ENCODE data around the gene LTBP3. TPM values are rescaled to one million over a fixed set of nuclear protein-coding genes. Genes with fewer than 3 reads are reported as not detected.

The LTBP3 gene
- total RNA-seq, 1 experiment from 2014 or later: 22.9 TPM

- no peak overlapping the region for H3K4me3 ChIP-seq
- no peak overlapping the region for H3K27ac ChIP-seq
- no peaks in the 10 kb centered on the region for H3K9me3 ChIP-seq (replicated peaks)
- peaks cover 16% of the 10 kb centered on the region for H3K36me3 ChIP-seq
- no peaks in the 10 kb centered on the region for H3K27me3 ChIP-seq (replicated peaks)
- no peak for DNase-seq (ENCODE audit: low read depth in 1 of 2, low spot score in 2 of 2)
- peaks cover 2% of the 10 kb centered on the region for H3K4me1 ChIP-seq (replicated peaks)
These were observed 9.1 kb downstream of the LTBP3 start for GRCh38 chr11:65549096-65549495.

- Histone ChIP-seq H3K36me3 (peaks cover 16% of the 10 kb centered on the region), H3K4me3 (no peak overlapping the region), H3K27me3 (replicated peaks) (no peaks in the 10 kb centered on the region), H3K27ac (no peak overlapping the region), H3K4me1 (replicated peaks) (no peaks in the 10 kb centered on the region), H3K9me3 (replicated peaks) (no peaks in the 10 kb centered on the region)
- DNase-seq (ENCODE audit: low read depth in 1 of 2, low spot score in 2 of 2): no peak
These were observed 9.8 kb downstream of the LTBP3 start for GRCh38 chr11:65548395-65548794.

- Histone ChIP-seq H3K27ac (no peak overlapping the region), H3K36me3 (peaks cover 14% of the 10 kb centered on the region), H3K9me3 (replicated peaks) (no peaks in the 10 kb centered on the region), H3K27me3 (replicated peaks) (no peaks in the 10 kb centered on the region), H3K4me1 (replicated peaks) (no peaks in the 10 kb centered on the region), H3K4me3 (no peak overlapping the region)
- no peak for DNase-seq (ENCODE audit: low read depth in 1 of 2, low spot score in 2 of 2)
These were observed 10.6 kb downstream of the LTBP3 start for GRCh38 chr11:65547446-65548125.

DNA sequence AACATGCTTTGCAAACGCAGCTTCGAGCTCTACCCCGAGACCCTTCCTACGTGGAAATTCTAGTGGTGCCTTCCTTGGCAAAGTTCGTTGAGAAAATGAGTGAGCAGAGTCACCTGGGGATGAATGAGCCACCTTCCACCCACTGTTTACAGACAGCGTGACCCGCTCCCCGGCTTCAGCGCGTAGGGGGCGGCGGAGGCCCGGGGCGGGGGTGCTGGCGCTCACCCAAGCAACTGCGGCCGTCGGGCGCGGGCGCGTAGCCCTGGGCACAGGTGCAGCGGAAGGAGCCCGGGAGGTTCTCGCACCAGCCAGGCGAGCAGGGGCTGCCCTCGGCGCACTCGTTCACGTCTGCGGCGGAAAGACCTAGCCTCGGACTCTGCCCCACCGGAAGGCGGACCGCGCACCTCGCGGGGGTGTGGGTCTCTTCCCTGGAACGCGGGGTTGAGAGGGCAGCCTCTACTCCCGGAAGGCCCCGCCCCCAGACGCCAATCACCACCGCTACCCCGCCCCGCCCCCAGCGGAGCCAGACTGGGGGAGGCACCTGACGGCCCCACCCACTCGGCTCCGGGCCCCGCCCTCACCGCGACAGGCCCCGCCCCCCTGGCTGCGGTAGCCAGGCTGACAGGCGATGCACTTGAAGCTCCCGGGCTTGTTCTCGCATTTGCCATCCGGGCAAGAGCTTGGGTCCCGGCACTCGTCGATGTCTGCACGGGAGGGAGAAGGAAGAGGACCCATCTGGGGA, 11.8 kb downstream of the LTBP3 start:
- Histone ChIP-seq H3K4me3 (no peak overlapping the region), H3K4me1 (replicated peaks) (peaks cover 2% of the 10 kb centered on the region), H3K9me3 (replicated peaks) (no peaks in the 10 kb centered on the region), H3K27me3 (replicated peaks) (no peaks in the 10 kb centered on the region), H3K36me3 (peaks cover 6% of the 10 kb centered on the region), H3K27ac (no peak overlapping the region)
- peak in 1 of 2 experiments; percentile 69 for DNase-seq (ENCODE audit: low read depth in 1 of 2, low spot score in 2 of 2)

GRCh38 chr11:65545853-65546216, 12.3 kb downstream of the LTBP3 start:
- no peak for DNase-seq (ENCODE audit: low read depth in 1 of 2, low spot score in 2 of 2)
- Histone ChIP-seq H3K27ac (no peak overlapping the region), H3K4me3 (no peak overlapping the region), H3K4me1 (replicated peaks) (peaks cover 8% of the 10 kb centered on the region), H3K27me3 (replicated peaks) (no peaks in the 10 kb centered on the region), H3K36me3 (peaks cover 4% of the 10 kb centered on the region), H3K9me3 (replicated peaks) (no peaks in the 10 kb centered on the region)

- no peak overlapping the region for H3K4me3 ChIP-seq
- no peak for DNase-seq (ENCODE audit: low read depth in 1 of 2, low spot score in 2 of 2)
- peaks cover 19% of the 10 kb centered on the region for H3K4me1 ChIP-seq (replicated peaks)
- H3K36me3 ChIP-seq: peaks cover 29% of the 10 kb centered on the region
- 0 out of 2 replicates have a peak, but pooled peaks cover 3% of the 10 kb centered on the region for H3K9me3 ChIP-seq (replicated peaks)
- no peak overlapping the region for H3K27ac ChIP-seq
- no peaks in the 10 kb centered on the region for H3K27me3 ChIP-seq (replicated peaks)
These were observed 15.3 kb downstream of the LTBP3 start for GRCh38 chr11:65542738-65543390.

DNA sequence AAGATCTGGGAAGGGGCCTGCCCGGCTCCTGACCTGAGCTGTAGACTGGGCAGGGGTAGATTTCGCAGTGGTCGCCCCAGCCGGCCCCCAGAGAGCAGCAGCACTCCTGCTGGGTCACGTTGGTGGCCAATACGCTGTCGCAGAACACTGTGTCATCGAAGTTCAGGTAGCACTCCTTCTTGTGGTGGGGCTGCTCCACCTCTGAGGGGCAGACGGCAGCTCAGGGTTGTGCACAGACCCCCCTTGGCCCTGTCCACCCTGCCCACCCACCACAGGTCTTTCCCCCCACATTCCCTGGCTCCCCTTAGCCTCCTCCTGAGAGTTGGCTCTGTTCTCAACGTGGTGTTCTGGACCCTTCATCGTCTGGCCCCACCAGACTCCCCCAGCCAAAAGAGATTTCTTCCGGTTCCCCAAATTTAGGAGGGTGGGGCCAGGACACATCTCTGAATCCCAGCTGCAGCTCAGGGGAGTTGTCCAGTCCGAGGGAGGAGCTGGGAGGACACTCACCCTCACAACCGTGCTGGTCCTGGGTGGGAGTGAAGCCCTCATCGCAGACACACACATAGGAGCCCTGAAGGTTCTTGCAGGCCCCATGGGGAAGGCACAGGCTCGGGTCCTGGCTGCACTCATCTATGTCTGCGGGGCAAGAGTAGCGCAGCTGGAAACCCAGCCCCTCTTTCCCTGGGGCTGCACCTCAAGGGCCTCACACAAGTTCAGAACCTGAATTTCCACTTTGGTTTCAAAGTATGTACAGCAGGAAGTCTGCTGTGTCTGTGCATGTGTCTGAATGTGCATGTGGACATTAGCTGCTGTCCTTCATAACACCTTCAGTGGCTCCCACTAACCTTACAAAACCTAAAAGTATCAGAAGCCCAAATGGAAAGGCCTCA, 16.8 kb downstream of the LTBP3 start:
- Histone ChIP-seq H3K4me3 (peak overlapping the region; percentile 48), H3K27me3 (replicated peaks) (no peaks in the 10 kb centered on the region), H3K27ac (peak overlapping the region; percentile 13; the same call in 1 of the 2 replicates), H3K9me3 (replicated peaks) (0 out of 2 replicates have a peak, but pooled peaks cover 3% of the 10 kb centered on the region), H3K4me1 (replicated peaks) (peaks cover 19% of the 10 kb centered on the region), H3K36me3 (peaks cover 39% of the 10 kb centered on the region)
- DNase-seq (ENCODE audit: low read depth in 1 of 2, low spot score in 2 of 2): no peak

GRCh38 chr11:65540290-65541092, 17.7 kb downstream of the LTBP3 start:
- H3K27me3 ChIP-seq (replicated peaks): no peaks in the 10 kb centered on the region
- H3K4me3 ChIP-seq: peak overlapping the region; percentile 48
- H3K4me1 ChIP-seq (replicated peaks): peaks cover 19% of the 10 kb centered on the region
- 0 out of 2 replicates have a peak, but pooled peaks cover 3% of the 10 kb centered on the region for H3K9me3 ChIP-seq (replicated peaks)
- H3K36me3 ChIP-seq: peaks cover 47% of the 10 kb centered on the region
- no peak overlapping the region for H3K27ac ChIP-seq
- peak; percentile 94 to 99 for DNase-seq (ENCODE audit: low read depth in 1 of 2, low spot score in 2 of 2)

DNA sequence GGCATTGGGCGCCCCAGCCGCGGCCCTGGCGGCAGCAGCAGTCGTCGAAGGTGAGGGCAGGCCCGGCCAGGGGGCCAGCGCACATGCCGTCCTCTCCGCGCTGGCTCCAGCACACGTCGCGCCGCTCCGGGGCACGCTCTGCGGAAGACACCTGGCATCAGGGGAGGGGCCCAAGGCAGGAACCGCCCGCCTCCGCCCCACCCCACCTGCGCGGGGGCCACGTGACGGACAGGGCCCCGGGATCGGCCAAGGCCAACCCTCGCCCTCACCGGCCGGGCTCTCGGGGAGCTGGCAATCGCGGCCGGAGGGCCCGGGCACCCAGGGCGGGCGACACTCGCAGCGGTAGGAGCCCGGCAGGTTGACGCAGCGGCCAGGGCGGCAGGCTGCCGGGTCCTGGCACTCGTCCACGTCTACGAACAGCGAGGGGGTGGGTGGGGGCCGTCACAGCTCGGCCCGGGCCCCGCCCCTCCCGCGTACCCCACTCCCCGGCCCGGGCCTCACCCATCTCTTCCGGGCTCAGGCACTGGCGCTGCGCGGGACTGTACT, 18.3 kb downstream of the LTBP3 start:
- peak overlapping the region; percentile 48 for H3K4me3 ChIP-seq
- no peak overlapping the region for H3K27ac ChIP-seq
- H3K9me3 ChIP-seq (replicated peaks): 0 out of 2 replicates have a peak, but pooled peaks cover 3% of the 10 kb centered on the region
- DNase-seq (ENCODE audit: low read depth in 1 of 2, low spot score in 2 of 2): no peak
- peaks cover 19% of the 10 kb centered on the region for H3K4me1 ChIP-seq (replicated peaks)
- no peaks in the 10 kb centered on the region for H3K27me3 ChIP-seq (replicated peaks)
- H3K36me3 ChIP-seq: peaks cover 54% of the 10 kb centered on the region

DNA sequence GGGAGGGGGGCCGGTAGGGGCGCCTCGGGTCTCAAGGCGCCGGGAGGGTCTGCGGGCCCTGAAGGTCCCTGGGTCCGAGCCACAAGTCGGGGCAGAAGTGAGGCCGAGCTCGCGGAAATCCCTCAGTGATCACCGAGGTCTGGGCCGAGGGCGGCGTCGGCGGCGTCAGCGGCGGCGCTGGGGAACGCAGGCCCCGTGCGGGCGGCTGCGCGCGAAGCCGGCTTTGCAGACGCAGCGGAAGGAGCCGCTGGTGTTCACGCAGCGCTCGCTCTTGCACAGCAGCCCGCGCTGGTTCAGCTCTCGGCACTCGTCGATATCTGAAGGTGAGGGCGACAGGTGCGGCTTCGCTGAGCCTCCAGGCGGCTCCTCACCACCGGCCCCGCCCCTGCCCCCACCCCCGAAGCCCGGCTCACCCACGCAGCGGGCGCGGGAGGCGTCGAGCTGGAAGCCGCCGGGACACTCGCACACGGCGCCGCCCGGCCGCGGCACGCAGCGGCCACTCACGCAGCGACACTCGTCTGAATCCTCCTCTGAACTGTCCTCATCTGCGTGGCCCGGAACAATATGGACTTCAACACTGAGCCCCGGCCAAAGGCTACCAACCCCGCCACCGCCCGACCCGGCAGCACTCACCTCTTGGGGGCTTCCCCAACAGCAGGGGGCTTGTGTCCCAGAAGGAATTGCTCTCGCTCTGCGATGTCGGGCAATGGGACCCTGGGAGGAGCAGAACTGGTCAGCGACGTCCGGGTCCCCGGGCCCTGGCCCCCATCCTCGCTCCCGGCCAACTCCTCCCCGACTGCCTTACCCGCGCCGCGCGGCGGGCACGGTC, 19.0 kb downstream of the LTBP3 start:
- no peak overlapping the region for H3K27ac ChIP-seq
- peaks cover 19% of the 10 kb centered on the region for H3K4me1 ChIP-seq (replicated peaks)
- DNase-seq (ENCODE audit: low read depth in 1 of 2, low spot score in 2 of 2): no peak
- no peak overlapping the region for H3K4me3 ChIP-seq
- H3K36me3 ChIP-seq: peaks cover 60% of the 10 kb centered on the region
- 0 out of 2 replicates have a peak, but pooled peaks cover 3% of the 10 kb centered on the region for H3K9me3 ChIP-seq (replicated peaks)
- no peaks in the 10 kb centered on the region for H3K27me3 ChIP-seq (replicated peaks)

DNA sequence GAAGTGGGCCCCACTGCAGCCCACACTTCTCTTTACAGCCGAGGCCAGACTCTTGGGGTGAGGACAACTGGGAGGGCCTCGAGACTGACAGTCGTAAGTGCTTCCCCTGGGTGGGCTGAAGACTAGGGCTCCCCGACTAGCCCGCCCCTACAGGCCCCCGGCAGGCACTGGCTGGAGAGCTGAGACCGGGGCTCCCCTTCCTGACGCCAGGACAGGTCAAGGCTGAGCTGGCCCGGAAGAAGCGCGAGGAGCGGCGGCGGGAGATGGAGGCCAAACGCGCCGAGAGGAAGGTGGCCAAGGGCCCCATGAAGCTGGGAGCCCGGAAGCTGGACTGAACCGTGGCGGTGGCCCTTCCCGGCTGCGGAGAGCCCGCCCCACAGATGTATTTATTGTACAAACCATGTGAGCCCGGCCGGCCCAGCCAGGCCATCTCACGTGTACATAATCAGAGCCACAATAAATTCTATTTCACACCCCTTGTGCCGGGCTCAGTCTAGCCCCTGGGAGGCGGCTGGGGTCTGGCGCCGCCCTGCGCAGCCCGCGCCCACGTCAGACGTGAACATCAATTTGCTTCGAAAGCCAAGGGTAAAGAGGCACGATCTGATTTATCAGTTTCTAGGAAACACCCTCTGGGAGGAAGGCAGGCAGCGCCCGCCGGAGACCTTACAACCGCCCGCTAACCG, 19.8 kb downstream of the LTBP3 start:
- peak in 1 of 2 experiments; percentile 56 for DNase-seq (ENCODE audit: low read depth in 1 of 2, low spot score in 2 of 2)
- Histone ChIP-seq H3K27ac (no peak overlapping the region), H3K4me1 (replicated peaks) (peaks cover 19% of the 10 kb centered on the region), H3K9me3 (replicated peaks) (0 out of 2 replicates have a peak, but pooled peaks cover 3% of the 10 kb centered on the region), H3K27me3 (replicated peaks) (no peaks in the 10 kb centered on the region), H3K36me3 (peaks cover 66% of the 10 kb centered on the region), H3K4me3 (no peak overlapping the region)

Data from SJSA1 (cell line).